Osteoblast (primary cell): Measurements from ENCODE around the gene DNAJC16. TPM values are rescaled to one million over a fixed set of nuclear protein-coding genes. Genes with fewer than 3 reads are reported as not detected.
A peak's percentile ranks its signal among the peaks of the same experiment; 100 is the strongest.
"Not testable (repeated sequence)": the region's sequence is repeated elsewhere in the genome, so short reads cannot be mapped to it uniquely, and the experiment has no call there.

Experiments
- DNase-seq: peaks from one replicate; pipeline ENCODE4 v3.0.0; 2011; ENCODE audit warnings: low spot score, mixed read lengths; ENCODE audit not compliant: insufficient read length; ENCODE audit errors: missing footprints
- H2AFZ ChIP-seq: 2 replicates; pipeline ENCODE4 v1.6.0; 2011; ENCODE audit warnings: mild to moderate bottlenecking, low read length
- H3K27ac ChIP-seq: 2 replicates; pipeline ENCODE4 v1.5.1; 2011; ENCODE audit warnings: mild to moderate bottlenecking, low read depth, low read length, moderate library complexity
- H3K27me3 ChIP-seq: 2 replicates; pipeline ENCODE4 v1.6.0; 2012; ENCODE audit warnings: mild to moderate bottlenecking, control low read depth, inconsistent platforms, low read length, moderate library complexity; ENCODE audit not compliant: insufficient read depth
- H3K36me3 ChIP-seq: 2 replicates; pipeline ENCODE4 v1.5.1; 2011; ENCODE audit warnings: mild to moderate bottlenecking, low read length, control low read depth, moderate library complexity; ENCODE audit not compliant: insufficient read depth
- H3K4me1 ChIP-seq: 2 replicates; pipeline ENCODE4 v1.5.1; 2011; ENCODE audit warnings: mild to moderate bottlenecking, low read length, control low read depth, moderate library complexity; ENCODE audit not compliant: insufficient read depth
- H3K4me2 ChIP-seq: 2 replicates; pipeline ENCODE4 v1.6.0; 2011; ENCODE audit warnings: mild to moderate bottlenecking, low read length; ENCODE audit not compliant: insufficient read depth
- H3K4me3 ChIP-seq: fragments of 200-600 bp; sonication (generic); 3 replicates; pipeline ENCODE4 v1.5.1; 2012; ENCODE audit warnings: mild to moderate bottlenecking, low read length, inconsistent platforms; ENCODE audit not compliant: insufficient read depth
- H3K79me2 ChIP-seq: 2 replicates; pipeline ENCODE4 v1.6.0; 2012; ENCODE audit warnings: mild to moderate bottlenecking, low read length, control low read depth, inconsistent platforms; ENCODE audit not compliant: insufficient read depth
- H3K9me3 ChIP-seq: 2 replicates; pipeline ENCODE4 v1.5.1; 2011; ENCODE audit warnings: low read depth, low read length, control low read depth
- H4K20me1 ChIP-seq: 2 replicates; pipeline ENCODE4 v1.6.0; 2012; ENCODE audit warnings: mild to moderate bottlenecking, low read length, control low read depth; ENCODE audit not compliant: insufficient read depth
- total RNA-seq: library from RNA; depleted of rRNA; stranded (reverse); fragments of >200 nt; gene quantifications from 2 replicates; pipeline ENCODE4 v1.2.3, GENCODE V29; 2012
- TF ChIP-seq, protein P1 (sequence below): IDR thresholded peaks from 2 replicates; pipeline ENCODE4 v1.5.1; 2011; ENCODE audit warnings: mild to moderate bottlenecking, low read depth, low read length, moderate library complexity; ENCODE audit errors: extremely low read depth

Gene DNAJC16
- total RNA-seq, 1 donor, result 19.2 TPM

DNA sequence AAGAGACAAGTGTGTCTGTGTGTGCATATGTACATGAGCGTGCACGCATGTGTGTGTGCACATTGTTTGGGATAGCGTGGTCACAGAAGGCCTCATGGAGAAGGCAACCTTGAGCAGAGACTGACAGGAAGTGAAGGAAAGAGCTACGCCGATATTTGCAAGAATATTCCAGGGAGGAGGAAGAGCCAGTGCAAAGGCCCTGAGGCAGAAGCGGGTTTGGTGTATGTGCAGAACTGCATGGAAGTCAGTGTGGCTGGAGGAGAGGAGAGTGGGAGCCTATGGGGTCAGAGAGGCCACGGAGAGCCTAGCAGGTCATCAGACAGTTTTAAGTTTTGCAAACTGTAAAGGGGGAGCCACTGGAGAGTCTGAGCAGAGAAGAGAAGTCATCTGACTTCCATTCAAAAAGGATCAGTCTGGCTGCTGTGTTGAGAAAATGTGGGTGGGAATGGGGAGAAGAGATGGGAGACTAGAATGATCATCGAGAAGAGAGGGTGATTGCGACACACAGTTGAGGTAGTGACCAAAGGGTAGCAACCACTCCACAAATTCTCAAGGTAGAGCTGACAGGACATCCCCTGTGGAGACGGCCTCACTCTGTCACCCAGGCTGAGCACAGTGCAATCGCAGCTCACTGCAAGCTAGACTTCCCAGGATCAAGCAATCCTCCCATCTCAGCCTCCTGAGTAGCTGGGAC lies 46.8 kb upstream of the DNAJC16 start:
- DNase-seq, result no peak
- H3K36me3 ChIP-seq, result no peaks in the 10 kb centered on the region
- H3K4me3 ChIP-seq, result no peak overlapping the region
- H3K4me2 ChIP-seq, result no peak overlapping the region
- H2AFZ ChIP-seq, result no peak overlapping the region
- no peaks in the 10 kb centered on the region for H3K4me1 ChIP-seq
- TF ChIP-seq, protein P1, sequence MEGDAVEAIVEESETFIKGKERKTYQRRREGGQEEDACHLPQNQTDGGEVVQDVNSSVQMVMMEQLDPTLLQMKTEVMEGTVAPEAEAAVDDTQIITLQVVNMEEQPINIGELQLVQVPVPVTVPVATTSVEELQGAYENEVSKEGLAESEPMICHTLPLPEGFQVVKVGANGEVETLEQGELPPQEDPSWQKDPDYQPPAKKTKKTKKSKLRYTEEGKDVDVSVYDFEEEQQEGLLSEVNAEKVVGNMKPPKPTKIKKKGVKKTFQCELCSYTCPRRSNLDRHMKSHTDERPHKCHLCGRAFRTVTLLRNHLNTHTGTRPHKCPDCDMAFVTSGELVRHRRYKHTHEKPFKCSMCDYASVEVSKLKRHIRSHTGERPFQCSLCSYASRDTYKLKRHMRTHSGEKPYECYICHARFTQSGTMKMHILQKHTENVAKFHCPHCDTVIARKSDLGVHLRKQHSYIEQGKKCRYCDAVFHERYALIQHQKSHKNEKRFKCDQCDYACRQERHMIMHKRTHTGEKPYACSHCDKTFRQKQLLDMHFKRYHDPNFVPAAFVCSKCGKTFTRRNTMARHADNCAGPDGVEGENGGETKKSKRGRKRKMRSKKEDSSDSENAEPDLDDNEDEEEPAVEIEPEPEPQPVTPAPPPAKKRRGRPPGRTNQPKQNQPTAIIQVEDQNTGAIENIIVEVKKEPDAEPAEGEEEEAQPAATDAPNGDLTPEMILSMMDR, result no peak
- H4K20me1 ChIP-seq, result no peaks in the 10 kb centered on the region
- H3K9me3 ChIP-seq, result no peaks in the 10 kb centered on the region
- no peaks in the 10 kb centered on the region for H3K79me2 ChIP-seq
- no peaks in the 10 kb centered on the region for H3K27me3 ChIP-seq
- H3K27ac ChIP-seq, result no peak overlapping the region

- not testable (repeated sequence) for H3K36me3 ChIP-seq, H2AFZ ChIP-seq, H4K20me1 ChIP-seq, H3K79me2 ChIP-seq, H3K9me3 ChIP-seq, DNase-seq, H3K27me3 ChIP-seq, H3K4me3 ChIP-seq, H3K27ac ChIP-seq, H3K4me1 ChIP-seq, H3K4me2 ChIP-seq
Observed at GRCh38 chr1:15482455-15482854, 44.2 kb upstream of the DNAJC16 start.

GRCh38 chr1:15482983-15483543 lies 43.6 kb upstream of the DNAJC16 start:
- not testable (repeated sequence) for H3K4me2 ChIP-seq, H4K20me1 ChIP-seq, H3K36me3 ChIP-seq, H3K79me2 ChIP-seq, H3K4me1 ChIP-seq, H3K9me3 ChIP-seq, H3K27ac ChIP-seq, H3K27me3 ChIP-seq, DNase-seq, H2AFZ ChIP-seq, H3K4me3 ChIP-seq

GRCh38 chr1:15483971-15484370 lies 42.7 kb upstream of the DNAJC16 start:
- TF ChIP-seq, protein P1, result no peak
- no peak overlapping the region for H3K4me3 ChIP-seq
- H3K36me3 ChIP-seq, result no peaks in the 10 kb centered on the region
- no peak for DNase-seq
- no peaks in the 10 kb centered on the region for H3K79me2 ChIP-seq
- no peak overlapping the region for H3K27ac ChIP-seq
- H3K4me1 ChIP-seq, result no peaks in the 10 kb centered on the region
- H3K9me3 ChIP-seq, result no peaks in the 10 kb centered on the region
- H3K27me3 ChIP-seq, result no peaks in the 10 kb centered on the region
- no peak overlapping the region for H3K4me2 ChIP-seq
- no peaks in the 10 kb centered on the region for H4K20me1 ChIP-seq
- no peak overlapping the region for H2AFZ ChIP-seq

GRCh38 chr1:15484443-15484842 lies 42.2 kb upstream of the DNAJC16 start:
- not testable (repeated sequence) for H3K4me2 ChIP-seq, H3K27ac ChIP-seq, H3K27me3 ChIP-seq, H3K4me3 ChIP-seq, H3K4me1 ChIP-seq, H2AFZ ChIP-seq, H3K9me3 ChIP-seq, H4K20me1 ChIP-seq, H3K79me2 ChIP-seq, H3K36me3 ChIP-seq
- peak; percentile 41 for DNase-seq
